HepG2 (cell line): ENCODE results near the gene MMP17. TPM values are rescaled to one million over a fixed set of nuclear protein-coding genes. Genes with fewer than 3 reads are reported as not detected.

Source experiments
- ZNF30 ChIP-seq: sonication (generic); formaldehyde crosslinking; IDR thresholded peaks from 2 replicates; pipeline ENCODE4 v1.5.0; 2020; ENCODE audit warnings: mild to moderate bottlenecking, missing genetic modification reagents
- polyA plus RNA-seq, 8 experiments: library from polyadenylated mRNA; depleted of rRNA in 3 of 8; stranded (reverse) in 7 of 8; unstranded in 1 of 8; fragments of >200 nt; fragmentation: Illumina TruSeq in 4 of 8; extraction: Trizol in 4 of 8; gene quantifications; 2 replicates each; pipeline versions ENCODE4 v1.2.1 to v1.2.3, GENCODE V29; 2011 to 2016; ENCODE audit warnings: low read depth in 4 of 8, missing spikeins in 1 of 8, mixed read lengths in 1 of 8; ENCODE audit not compliant: insufficient read depth in 1 of 8
- total RNA-seq, 5 experiments: library from RNA; depleted of rRNA; stranded (reverse); fragments of >200 nt; fragmentation: Illumina TruSeq; extraction: Trizol; gene quantifications; 2 replicates each; pipeline ENCODE4 v1.2.3, GENCODE V29; 2016; ENCODE audit warnings: low read depth in 1 of 5
- TF ChIP-seq, protein P1 (sequence below): sonication (generic); formaldehyde crosslinking; IDR thresholded peaks from 2 replicates; pipeline ENCODE4 v1.8.0; 2022; ENCODE audit warnings: low read depth, missing genetic modification reagents
- TF ChIP-seq, protein P2 (sequence below): sonication (generic); formaldehyde crosslinking; IDR thresholded peaks from 2 replicates; pipeline ENCODE4 v1.8.1; 2023; ENCODE audit warnings: mild to moderate bottlenecking, inconsistent platforms, moderate library complexity, missing genetic modification reagents, borderline replicate concordance
- TF ChIP-seq, protein P3 (sequence below): sonication (generic); formaldehyde crosslinking; IDR thresholded peaks from 2 replicates; pipeline ENCODE4 v1.9.0; 2021; ENCODE audit warnings: mild to moderate bottlenecking, missing genetic modification reagents
- TF ChIP-seq, protein P4 (sequence below): sonication (generic); formaldehyde crosslinking; IDR thresholded peaks from 2 replicates; pipeline ENCODE4 v1.4.0; 2020; ENCODE audit warnings: missing genetic modification reagents, borderline replicate concordance
- TF ChIP-seq, protein P5 (sequence below): sonication (generic); formaldehyde crosslinking; IDR thresholded peaks from 2 replicates; pipeline ENCODE4 v1.8.0; 2022; ENCODE audit warnings: missing genetic modification reagents, mild to moderate bottlenecking, borderline replicate concordance
- TF ChIP-seq, protein P6 (sequence below): fragments of 450-650 bp; IDR thresholded peaks from 2 replicates; pipeline ENCODE4 v1.6.1; 2016

Gene MMP17
- total and polyA plus RNA-seq, 2 of the 13 experiments (the other 11 are each of a cell fraction or from before 2014, with no cell fraction given): 0.55 to 0.80 TPM

DNA sequence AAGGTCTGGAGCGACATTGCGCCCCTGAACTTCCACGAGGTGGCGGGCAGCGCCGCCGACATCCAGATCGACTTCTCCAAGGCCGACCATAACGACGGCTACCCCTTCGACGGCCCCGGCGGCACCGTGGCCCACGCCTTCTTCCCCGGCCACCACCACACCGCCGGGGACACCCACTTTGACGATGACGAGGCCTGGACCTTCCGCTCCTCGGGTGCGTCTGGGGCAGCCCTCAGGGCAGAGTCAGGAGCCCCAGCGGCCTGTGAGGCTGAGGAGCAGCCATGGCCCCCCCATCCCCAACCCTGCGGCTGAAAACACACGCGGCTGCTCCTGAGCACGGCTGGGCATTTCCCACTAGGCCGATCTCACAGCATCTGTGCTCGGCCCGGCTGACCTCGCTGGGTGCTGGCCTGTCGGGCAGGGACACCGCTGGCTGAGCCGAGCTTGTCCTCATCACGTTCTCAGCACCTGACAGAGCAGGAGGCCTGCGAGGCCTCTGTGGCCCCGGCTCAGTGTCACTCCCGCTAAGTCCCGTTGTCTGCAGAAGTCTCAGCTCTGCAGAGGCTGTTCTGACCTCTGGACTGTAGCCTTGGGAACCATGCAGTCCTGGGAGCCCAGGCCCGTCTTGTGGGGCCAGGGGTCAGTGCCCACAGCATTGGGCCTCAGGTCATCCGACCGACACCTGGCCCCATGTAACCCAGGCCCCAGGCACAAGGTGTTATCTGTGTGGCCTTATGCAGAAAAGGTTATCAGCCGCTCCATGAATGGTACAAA lies 12.6 kb downstream of the MMP17 start (continued):
- TF ChIP-seq ZNF30 (CRISPR knock-in tag): peak; percentile 93
- TF ChIP-seq, protein P1, sequence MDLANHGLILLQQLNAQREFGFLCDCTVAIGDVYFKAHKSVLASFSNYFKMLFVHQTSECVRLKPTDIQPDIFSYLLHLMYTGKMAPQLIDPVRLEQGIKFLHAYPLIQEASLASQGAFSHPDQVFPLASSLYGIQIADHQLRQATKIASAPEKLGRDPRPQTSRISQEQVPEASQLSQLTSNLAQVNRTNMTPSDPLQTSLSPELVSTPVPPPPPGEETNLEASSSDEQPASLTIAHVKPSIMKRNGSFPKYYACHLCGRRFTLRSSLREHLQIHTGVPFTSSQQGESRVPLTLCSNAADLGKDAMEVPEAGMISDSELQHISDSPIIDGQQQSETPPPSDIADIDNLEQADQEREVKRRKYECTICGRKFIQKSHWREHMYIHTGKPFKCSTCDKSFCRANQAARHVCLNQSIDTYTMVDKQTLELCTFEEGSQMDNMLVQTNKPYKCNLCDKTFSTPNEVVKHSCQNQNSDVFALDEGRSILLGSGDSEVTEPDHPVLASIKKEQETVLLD (CRISPR knock-in tag): no peak
- TF ChIP-seq, protein P2, sequence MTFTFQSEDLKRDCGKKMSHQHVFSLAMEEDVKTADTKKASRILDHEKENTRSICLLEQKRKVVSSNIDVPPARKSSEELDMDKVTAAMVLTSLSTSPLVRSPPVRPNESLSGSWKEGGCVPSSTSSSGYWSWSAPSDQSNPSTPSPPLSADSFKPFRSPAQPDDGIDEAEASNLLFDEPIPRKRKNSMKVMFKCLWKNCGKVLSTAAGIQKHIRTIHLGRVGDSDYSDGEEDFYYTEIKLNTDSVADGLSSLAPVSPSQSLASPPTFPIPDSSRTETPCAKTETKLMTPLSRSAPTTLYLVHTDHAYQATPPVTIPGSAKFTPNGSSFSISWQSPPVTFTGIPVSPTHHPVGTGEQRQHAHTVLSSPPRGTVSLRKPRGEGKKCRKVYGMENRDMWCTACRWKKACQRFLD (CRISPR knock-in tag): no peak
- TF ChIP-seq, protein P3, sequence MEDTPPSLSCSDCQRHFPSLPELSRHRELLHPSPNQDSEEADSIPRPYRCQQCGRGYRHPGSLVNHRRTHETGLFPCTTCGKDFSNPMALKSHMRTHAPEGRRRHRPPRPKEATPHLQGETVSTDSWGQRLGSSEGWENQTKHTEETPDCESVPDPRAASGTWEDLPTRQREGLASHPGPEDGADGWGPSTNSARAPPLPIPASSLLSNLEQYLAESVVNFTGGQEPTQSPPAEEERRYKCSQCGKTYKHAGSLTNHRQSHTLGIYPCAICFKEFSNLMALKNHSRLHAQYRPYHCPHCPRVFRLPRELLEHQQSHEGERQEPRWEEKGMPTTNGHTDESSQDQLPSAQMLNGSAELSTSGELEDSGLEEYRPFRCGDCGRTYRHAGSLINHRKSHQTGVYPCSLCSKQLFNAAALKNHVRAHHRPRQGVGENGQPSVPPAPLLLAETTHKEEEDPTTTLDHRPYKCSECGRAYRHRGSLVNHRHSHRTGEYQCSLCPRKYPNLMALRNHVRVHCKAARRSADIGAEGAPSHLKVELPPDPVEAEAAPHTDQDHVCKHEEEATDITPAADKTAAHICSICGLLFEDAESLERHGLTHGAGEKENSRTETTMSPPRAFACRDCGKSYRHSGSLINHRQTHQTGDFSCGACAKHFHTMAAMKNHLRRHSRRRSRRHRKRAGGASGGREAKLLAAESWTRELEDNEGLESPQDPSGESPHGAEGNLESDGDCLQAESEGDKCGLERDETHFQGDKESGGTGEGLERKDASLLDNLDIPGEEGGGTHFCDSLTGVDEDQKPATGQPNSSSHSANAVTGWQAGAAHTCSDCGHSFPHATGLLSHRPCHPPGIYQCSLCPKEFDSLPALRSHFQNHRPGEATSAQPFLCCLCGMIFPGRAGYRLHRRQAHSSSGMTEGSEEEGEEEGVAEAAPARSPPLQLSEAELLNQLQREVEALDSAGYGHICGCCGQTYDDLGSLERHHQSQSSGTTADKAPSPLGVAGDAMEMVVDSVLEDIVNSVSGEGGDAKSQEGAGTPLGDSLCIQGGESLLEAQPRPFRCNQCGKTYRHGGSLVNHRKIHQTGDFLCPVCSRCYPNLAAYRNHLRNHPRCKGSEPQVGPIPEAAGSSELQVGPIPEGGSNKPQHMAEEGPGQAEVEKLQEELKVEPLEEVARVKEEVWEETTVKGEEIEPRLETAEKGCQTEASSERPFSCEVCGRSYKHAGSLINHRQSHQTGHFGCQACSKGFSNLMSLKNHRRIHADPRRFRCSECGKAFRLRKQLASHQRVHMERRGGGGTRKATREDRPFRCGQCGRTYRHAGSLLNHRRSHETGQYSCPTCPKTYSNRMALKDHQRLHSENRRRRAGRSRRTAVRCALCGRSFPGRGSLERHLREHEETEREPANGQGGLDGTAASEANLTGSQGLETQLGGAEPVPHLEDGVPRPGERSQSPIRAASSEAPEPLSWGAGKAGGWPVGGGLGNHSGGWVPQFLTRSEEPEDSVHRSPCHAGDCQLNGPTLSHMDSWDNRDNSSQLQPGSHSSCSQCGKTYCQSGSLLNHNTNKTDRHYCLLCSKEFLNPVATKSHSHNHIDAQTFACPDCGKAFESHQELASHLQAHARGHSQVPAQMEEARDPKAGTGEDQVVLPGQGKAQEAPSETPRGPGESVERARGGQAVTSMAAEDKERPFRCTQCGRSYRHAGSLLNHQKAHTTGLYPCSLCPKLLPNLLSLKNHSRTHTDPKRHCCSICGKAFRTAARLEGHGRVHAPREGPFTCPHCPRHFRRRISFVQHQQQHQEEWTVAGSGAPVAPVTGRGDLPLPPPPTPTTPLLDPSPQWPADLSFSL (CRISPR knock-in tag): no peak
- TF ChIP-seq, protein P4, sequence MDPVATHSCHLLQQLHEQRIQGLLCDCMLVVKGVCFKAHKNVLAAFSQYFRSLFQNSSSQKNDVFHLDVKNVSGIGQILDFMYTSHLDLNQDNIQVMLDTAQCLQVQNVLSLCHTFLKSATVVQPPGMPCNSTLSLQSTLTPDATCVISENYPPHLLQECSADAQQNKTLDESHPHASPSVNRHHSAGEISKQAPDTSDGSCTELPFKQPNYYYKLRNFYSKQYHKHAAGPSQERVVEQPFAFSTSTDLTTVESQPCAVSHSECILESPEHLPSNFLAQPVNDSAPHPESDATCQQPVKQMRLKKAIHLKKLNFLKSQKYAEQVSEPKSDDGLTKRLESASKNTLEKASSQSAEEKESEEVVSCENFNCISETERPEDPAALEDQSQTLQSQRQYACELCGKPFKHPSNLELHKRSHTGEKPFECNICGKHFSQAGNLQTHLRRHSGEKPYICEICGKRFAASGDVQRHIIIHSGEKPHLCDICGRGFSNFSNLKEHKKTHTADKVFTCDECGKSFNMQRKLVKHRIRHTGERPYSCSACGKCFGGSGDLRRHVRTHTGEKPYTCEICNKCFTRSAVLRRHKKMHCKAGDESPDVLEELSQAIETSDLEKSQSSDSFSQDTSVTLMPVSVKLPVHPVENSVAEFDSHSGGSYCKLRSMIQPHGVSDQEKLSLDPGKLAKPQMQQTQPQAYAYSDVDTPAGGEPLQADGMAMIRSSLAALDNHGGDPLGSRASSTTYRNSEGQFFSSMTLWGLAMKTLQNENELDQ (CRISPR knock-in tag): no peak
- TF ChIP-seq, protein P5, sequence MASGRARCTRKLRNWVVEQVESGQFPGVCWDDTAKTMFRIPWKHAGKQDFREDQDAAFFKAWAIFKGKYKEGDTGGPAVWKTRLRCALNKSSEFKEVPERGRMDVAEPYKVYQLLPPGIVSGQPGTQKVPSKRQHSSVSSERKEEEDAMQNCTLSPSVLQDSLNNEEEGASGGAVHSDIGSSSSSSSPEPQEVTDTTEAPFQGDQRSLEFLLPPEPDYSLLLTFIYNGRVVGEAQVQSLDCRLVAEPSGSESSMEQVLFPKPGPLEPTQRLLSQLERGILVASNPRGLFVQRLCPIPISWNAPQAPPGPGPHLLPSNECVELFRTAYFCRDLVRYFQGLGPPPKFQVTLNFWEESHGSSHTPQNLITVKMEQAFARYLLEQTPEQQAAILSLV: no peak
- TF ChIP-seq, protein P6, sequence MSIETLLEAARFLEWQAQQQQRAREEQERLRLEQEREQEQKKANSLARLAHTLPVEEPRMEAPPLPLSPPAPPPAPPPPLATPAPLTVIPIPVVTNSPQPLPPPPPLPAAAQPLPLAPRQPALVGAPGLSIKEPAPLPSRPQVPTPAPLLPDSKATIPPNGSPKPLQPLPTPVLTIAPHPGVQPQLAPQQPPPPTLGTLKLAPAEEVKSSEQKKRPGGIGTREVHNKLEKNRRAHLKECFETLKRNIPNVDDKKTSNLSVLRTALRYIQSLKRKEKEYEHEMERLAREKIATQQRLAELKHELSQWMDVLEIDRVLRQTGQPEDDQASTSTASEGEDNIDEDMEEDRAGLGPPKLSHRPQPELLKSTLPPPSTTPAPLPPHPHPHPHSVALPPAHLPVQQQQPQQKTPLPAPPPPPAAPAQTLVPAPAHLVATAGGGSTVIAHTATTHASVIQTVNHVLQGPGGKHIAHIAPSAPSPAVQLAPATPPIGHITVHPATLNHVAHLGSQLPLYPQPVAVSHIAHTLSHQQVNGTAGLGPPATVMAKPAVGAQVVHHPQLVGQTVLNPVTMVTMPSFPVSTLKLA: no peak
